Measurements from ENCODE around the gene KDM3B.
"Not testable (repeated sequence)": the region's sequence is repeated elsewhere in the genome, so short reads cannot be mapped to it uniquely, and the experiment has no call there.

Gene KDM3B

GRCh38 chr5:138352071-138352721 lies at the start of gene KDM3B:
TSS of gene KDM3B (plus strand) at chr5:138352685. CDS start at chr5:138352796, 111 bp downstream.
- DNase-seq: peak; percentile 72

- DNase-seq: no peak
Measured at GRCh38 chr5:138303372-138303771, 49.1 kb upstream of the KDM3B start.

GRCh38 chr5:138305797-138306196 lies 46.7 kb upstream of the KDM3B start:
- DNase-seq: peak; percentile 72

- DNase-seq: no peak
Measured at GRCh38 chr5:138315751-138316278, 36.7 kb upstream of the KDM3B start.

GRCh38 chr5:138316355-138316754 lies 36.1 kb upstream of the KDM3B start:
- DNase-seq: no peak

- not testable (repeated sequence) for DNase-seq
Measured at GRCh38 chr5:138318211-138318610, 34.3 kb upstream of the KDM3B start.

- DNase-seq: no peak
Measured at GRCh38 chr5:138330813-138331448, 21.6 kb upstream of the KDM3B start.

GRCh38 chr5:138331449-138332368 lies 20.8 kb upstream of the KDM3B start, which contains the start of gene CDC25C:
TSS of gene CDC25C (minus strand) at chr5:138331804. CDS start at chr5:138331180, 624 bp downstream.
- peak; percentile 97 for DNase-seq

- no peak for DNase-seq
Measured at GRCh38 chr5:138334867-138335447, 17.5 kb upstream of the KDM3B start.

GRCh38 chr5:138336952-138337684 lies 15.4 kb upstream of the KDM3B start:
- DNase-seq: peak; percentile 77

GRCh38 chr5:138337685-138338410 lies 14.6 kb upstream of the KDM3B start, which contains the start of gene FAM53C:
TSS of gene FAM53C (plus strand) at chr5:138338266. CDS start at chr5:138341336, 3,070 bp downstream.
- DNase-seq: peak; percentile 77

GRCh38 chr5:138338411-138339090 lies 13.9 kb upstream of the KDM3B start:
- DNase-seq: no peak

- no peak for DNase-seq
Measured at GRCh38 chr5:138339091-138339456, 13.4 kb upstream of the KDM3B start.

- no peak for DNase-seq
Measured at GRCh38 chr5:138339464-138339863, 13.0 kb upstream of the KDM3B start.

- DNase-seq: no peak
Measured at GRCh38 chr5:138340008-138340407, 12.5 kb upstream of the KDM3B start.

GRCh38 chr5:138344887-138345622 lies 7.4 kb upstream of the KDM3B start:
- no peak for DNase-seq

- DNase-seq: no peak
Measured at GRCh38 chr5:138346889-138347288, 5.6 kb upstream of the KDM3B start.

- no peak for DNase-seq
Measured at GRCh38 chr5:138349852-138350562, 2.5 kb upstream of the KDM3B start.

- DNase-seq: no peak
Measured at GRCh38 chr5:138350563-138350890, 2.0 kb upstream of the KDM3B start.

Data from NCI-H1694 (cell line).